Vagina (tissue), 2 donors: ENCODE results near the gene ARHGEF11.

ENCODE experiments used
- CTCF ChIP-seq, 3 experiments: fragments of 450-650 bp in 2 of 3; fragments of 200-600 bp in 1 of 3; sonication (generic) in 1 of 3; IDR thresholded peaks; one replicate each; pipeline ENCODE4 v1.5.1; 2017 to 2019; ENCODE audit warnings: antibody characterized with exemption in 3 of 3, mild to moderate bottlenecking in 2 of 3, moderate library complexity in 2 of 3
- POLR2A ChIP-seq, 2 donors: fragments of 450-650 bp; IDR thresholded peaks; one replicate each; pipeline ENCODE4 v1.6.1; 2017; ENCODE audit warnings: antibody characterized with exemption in 2 of 2, mild to moderate bottlenecking in 2 of 2, moderate library complexity in 2 of 2

DNA sequence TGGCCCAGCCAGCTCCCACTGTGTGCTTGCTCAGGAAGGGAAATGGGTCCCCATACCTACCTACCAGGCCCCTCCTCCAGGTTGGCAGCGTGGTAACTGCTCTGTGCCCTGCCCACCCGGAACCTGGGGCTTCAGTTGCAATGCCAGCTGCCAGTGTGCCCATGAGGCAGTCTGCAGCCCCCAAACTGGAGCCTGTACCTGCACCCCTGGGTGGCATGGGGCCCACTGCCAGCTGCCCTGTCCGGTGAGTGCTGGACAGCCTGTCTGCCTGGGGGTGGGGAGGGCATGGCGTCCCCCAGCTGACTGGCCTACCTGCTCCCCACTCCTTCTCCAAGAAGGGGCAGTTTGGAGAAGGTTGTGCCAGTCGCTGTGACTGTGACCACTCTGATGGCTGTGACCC lies 135.9 kb downstream of the ARHGEF11 start:
- no peak for TF ChIP-seq CTCF (IDR thresholded peaks at IDR 0.05)
- no peak for TF ChIP-seq POLR2A (IDR thresholded peaks at IDR 0.05)
